Cerebellar cortex (tissue), 1 donor: ENCODE data around the gene PHACTR3.
"Not testable (repeated sequence)": the region's sequence is repeated elsewhere in the genome, so short reads cannot be mapped to it uniquely, and the experiment has no call there.

Experiments used
- DNase-seq: peaks from one replicate; pipeline ENCODE4 v3.0.0-alpha.2; 2015; ENCODE audit warnings: low spot score

The PHACTR3 gene

GRCh38 chr20:59829786-59830664 is 225.7 kb downstream of the PHACTR3 start:
- no peak for DNase-seq

DNA sequence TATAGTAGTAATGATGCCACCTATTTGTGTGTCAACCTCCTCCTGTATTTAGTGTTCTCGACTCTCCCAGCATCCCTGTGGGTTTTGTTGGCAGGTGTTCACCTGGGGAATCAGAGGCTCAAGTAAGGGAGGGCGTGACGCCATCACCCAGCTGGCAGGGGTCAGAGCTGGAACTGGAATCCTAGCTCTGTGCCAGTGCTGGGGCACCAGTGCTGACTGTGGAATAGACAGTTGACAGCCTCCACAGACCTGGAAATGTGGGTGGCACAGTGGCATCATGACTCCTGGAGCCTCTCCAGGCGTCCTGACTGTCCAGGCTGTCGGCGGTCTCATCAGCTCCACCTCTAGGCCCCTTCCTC is 226.3 kb downstream of the PHACTR3 start:
- peak; percentile 60 for DNase-seq

GRCh38 chr20:59831024-59831915 is 226.9 kb downstream of the PHACTR3 start:
- DNase-seq, result no peak

DNA sequence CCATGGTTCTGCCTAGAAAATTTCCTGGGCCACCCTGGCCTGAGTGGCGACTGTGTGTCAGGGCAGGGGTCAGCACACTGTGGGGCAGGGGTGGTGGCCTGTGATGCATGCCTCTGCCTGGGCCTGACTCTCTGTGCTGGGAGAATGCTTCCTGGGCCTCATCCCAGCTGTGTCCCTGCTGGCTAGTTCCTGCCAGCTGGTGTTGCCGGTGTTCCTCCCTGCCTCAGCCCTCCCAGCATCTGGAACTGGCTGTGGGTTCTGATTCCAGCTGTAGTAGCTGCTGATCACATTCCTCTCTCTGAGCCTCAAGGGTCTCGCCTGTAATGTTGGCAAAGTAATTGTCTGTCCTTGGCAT is 227.6 kb downstream of the PHACTR3 start:
- no peak for DNase-seq

DNA sequence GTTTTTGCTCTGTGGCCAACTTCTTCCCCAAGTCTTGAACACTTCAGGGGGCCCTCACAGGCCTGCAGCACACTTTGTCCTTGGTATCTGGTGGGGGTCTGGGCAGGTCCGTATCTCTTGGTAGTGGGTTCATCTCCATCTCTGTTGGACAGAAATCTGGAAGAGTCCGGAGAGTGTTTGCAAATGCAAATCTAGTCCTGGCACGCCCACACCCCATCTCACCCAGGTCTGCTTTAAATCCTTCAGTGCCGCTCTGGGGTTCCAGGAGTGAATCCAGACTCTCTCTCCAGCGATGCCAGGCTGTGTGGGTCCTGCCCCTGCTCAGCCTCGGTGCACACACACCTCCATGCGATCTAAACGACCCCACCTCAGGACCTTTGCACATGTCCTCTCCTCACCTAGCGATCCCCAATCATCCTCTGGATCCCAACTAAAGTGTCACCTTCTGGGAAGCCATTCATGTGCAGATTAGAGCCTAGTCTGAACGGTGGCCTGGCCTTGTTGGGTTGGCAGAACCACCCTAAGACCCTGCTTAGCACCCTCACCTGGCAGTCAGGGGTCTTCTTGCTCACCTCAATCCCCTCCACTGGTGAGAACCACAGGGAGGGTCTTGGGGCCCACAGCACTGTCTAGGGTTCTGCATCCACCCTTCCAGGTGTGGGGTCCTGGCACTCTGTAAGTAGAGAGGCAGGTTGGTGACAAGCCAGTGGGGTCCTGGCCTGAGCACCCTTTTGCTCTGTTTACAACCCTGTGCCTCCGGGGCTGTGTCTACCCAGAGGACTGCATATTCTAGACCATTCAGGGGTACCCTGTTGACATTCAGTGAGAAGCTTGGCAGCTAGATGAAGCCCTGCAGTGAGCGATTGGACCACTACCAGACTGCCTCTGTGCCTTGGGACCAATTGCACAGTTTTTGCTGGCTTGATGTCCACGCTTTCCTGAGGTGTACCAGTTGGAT is 228.3 kb downstream of the PHACTR3 start:
- DNase-seq, result no peak

GRCh38 chr20:59835057-59835447 is 230.7 kb downstream of the PHACTR3 start:
- no peak for DNase-seq

DNA sequence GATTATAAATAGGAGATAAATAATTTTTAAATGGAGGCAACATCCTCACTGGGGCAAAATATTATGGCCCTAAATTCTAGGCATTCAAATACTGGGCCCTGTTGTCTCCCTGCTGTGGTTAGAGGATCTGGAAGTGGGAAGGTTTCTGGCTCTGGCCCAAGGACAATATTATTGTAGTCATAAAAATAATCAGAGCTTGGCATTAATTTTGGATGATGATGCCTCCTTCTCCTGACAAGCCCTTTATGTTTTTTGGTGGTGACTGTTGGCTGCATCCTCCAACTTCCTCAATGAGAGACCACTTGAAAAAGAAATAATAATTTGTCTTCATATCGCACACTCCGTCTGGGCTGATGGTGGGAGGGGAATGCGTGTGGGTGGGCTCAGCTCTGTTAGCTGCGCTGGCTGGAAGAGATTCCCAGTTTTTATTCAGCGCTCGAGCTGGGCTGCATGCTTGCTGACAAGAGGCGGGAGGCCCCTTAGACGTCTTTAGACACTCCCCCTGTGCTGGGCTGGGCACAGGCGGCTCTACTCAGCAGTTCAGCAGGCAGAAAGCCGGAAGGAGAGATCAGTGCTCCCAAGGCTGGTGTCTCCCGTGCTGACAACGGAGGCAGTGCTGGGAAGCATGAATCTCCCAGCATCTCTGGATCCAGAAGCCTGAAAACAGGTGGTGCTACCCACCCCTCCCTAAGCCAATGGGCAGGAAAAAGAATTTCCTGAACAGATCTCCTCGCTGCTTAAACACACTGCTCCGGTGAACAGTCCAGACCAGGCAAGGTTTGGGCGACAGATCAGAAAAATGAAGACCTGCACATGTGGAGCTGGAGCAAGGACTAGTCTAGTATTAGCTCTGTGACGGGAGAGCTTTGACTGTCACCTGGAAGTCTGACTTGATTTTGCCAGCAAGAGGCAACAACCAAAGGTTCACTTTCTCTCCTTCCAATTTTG is 231.4 kb downstream of the PHACTR3 start:
- peak; percentile 84 for DNase-seq

DNA sequence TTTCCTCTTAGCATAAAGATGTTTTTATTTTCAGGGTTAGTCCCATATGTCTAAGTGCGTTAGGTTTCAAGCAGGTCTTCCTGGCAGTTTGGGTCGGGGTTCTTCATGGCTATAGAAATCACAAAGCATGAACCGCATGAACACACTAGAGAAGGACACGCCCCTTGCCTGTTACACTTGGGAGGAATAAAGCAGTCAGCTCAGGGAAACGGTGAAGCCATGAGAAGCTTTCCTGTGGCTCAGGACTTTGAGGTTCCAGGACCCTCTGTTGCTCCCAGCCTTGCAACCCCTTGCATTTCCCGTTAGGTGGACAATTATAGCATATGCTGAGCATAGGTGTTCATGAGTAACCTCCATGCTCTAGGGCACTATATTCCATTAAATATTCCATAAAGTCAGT is 232.4 kb downstream of the PHACTR3 start:
- no peak for DNase-seq

- DNase-seq, result no peak
Measured at GRCh38 chr20:59837623-59838394, 233.5 kb downstream of the PHACTR3 start.

DNA sequence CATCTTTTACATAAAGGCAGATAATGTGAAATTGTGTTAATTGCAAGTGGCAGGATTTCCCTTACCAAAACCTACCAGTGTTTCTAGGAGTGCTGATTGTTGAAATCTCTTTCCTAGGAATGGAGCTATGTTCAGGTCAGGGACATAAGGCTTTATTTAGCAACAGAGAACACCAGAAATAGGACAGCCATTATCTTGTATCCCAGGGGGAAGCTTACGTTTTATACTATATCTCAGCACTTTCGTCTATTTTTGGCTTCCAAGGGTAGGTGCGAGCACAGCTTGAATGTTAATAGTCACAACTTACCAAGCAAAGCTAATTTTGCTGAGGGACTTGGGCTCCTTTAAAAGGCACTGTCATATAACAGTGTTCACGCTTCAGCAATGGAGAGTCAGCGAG is 235.1 kb downstream of the PHACTR3 start:
- DNase-seq, result no peak

DNA sequence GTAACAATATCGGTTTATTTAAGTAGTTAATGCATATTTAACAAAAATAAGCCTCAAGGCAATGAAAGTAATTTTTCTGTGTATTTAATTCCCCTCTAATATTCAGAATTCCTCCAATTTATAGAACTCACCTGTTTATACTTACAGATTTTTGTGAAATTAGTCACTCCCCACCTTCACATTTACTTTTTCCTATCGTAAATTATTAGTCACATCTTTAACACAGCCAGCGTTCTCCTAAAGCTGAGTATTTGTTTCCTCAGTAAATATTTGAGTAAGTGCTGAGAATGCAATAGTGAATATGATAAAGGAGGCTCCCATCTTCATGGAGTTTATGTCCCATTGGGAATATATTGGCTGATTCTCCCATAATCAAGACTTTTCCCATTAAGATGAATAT is 241.1 kb downstream of the PHACTR3 start:
- DNase-seq, result no peak

DNA sequence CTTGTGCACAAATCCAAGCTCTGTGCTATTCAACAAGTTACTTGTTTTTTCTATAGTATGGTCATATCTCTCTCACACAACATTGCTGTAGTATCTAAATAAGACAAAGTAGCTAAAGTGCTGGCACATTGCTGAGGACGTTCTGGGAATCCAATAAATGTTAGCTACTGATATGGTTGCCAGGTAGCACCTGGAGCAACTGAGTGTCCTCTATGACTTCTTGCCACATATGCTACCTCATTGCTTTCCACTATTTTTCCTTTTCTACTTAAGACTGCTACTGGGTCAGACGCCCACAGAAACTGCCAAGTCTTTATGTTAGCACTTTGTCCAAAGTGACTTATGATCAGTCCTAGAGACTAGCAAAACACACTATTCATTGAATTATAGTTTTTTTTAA is 243.8 kb downstream of the PHACTR3 start:
- no peak for DNase-seq

- DNase-seq, result peak; percentile 62
Measured at GRCh38 chr20:59850018-59850641, 245.8 kb downstream of the PHACTR3 start.

GRCh38 chr20:59856526-59856925 is 252.2 kb downstream of the PHACTR3 start:
- DNase-seq, result not testable (repeated sequence)

GRCh38 chr20:59856941-59857340 is 252.6 kb downstream of the PHACTR3 start:
- DNase-seq, result not testable (repeated sequence)

- no peak for DNase-seq
Measured at GRCh38 chr20:59857966-59858365, 253.6 kb downstream of the PHACTR3 start.

- DNase-seq, result no peak
Measured at GRCh38 chr20:59858425-59858824, 254.1 kb downstream of the PHACTR3 start.

GRCh38 chr20:59861401-59861800 is 257.1 kb downstream of the PHACTR3 start:
- DNase-seq, result no peak

DNA sequence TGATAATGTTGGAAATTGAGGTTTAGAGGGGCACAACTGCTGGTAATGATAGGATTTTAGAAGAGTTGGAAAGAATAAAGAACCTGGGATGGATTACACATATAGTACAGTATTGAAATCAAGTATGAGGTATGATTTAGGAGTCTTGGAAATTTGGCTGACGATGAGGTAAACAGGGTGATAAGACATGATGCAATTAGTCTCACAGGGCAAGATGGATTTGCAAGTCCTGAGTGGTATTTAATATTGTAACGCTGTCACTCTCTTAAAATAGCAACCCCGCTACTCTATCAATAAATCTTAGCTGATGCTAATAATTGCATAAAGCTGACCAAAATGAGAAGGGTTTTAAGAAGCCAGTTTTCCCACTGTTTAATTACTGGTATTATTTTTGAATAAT is 258.7 kb downstream of the PHACTR3 start:
- DNase-seq, result no peak

DNA sequence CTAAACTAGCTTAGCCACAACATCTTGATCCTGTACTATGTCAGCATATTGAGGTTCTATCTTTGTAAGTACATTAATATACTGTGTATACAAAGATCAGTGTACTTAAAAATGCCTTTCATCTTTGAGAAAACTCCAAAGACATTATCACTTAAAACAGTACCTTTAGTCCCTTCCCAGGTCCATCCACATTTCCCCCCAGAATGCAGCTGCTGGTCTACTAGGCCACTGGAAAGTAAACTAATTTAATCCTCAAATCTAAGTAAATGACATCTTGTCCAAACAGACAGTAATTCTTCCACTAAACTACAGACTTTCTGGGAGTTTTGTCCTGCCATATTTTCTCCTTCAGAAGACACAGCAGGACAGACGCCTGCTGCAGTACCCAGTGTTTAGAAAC is 260.4 kb downstream of the PHACTR3 start:
- DNase-seq, result no peak
